Measurements from ENCODE around the gene PARD3B. TPM values are rescaled to one million over a fixed set of nuclear protein-coding genes. Genes with fewer than 3 reads are reported as not detected.

The PARD3B gene
- total and polyA plus RNA-seq, 2 experiments from 2014 or later: 3.5 to 4.4 TPM

- no peaks in the 10 kb centered on the region for H3K9me2 ChIP-seq (ENCODE audit: insufficient read depth)
- no peaks in the 10 kb centered on the region for H4K20me1 ChIP-seq (replicated peaks; ENCODE audit: insufficient read depth)
- H3K4me3 ChIP-seq: no peak overlapping the region
- H3K9me3 Mint-ChIP-seq: no peaks in the 10 kb centered on the region
- H2AFZ ChIP-seq: no peak overlapping the region
- H3K4me1 Mint-ChIP-seq: peaks cover 22% of the 10 kb centered on the region
- no peaks in the 10 kb centered on the region for H3K79me2 ChIP-seq (replicated peaks; ENCODE audit: insufficient read depth)
- no peak overlapping the region for H3K4me2 ChIP-seq
- H3K36me3 Mint-ChIP-seq (ENCODE audit: low read depth): no peaks in the 10 kb centered on the region
- no peaks in the 10 kb centered on the region for H3K27me3 ChIP-seq (ENCODE audit: insufficient read depth)
- H3K27ac Mint-ChIP-seq: peak overlapping the region; percentile 5; the same call in 1 of the 2 replicates
- no peak overlapping the region for H3K27ac ChIP-seq (ENCODE audit: low read depth)
- H3K27me3 Mint-ChIP-seq (ENCODE audit: insufficient read depth, low read depth, poor library complexity): peaks cover 3% of the 10 kb centered on the region
- H3K4me3 Mint-ChIP-seq: no peak overlapping the region
- no peaks in the 10 kb centered on the region for H3F3A ChIP-seq (replicated peaks; ENCODE audit: low read depth)
- DNase-seq (ENCODE audit: low spot score) (peak; percentile 58), ATAC-seq (peak; percentile 58; the same call in 2 of the 3 replicates)
- H3K36me3 ChIP-seq (ENCODE audit: insufficient read depth): no peaks in the 10 kb centered on the region
- TF ChIP-seq STAT1 (IDR thresholded peaks at IDR 0.05; ENCODE audit: unreplicated experiment) (no peak), CTCF (conservative IDR thresholded peaks at IDR 0.05; ENCODE audit: low read depth in 2 of 2) (peak in 1 of 2 experiments; percentile 46; a peak in 3 of 4 replicates)
- peaks cover 21% of the 10 kb centered on the region for H3K4me1 ChIP-seq (ENCODE audit: insufficient read depth)
Observed at GRCh38 chr2:205237524-205237923, 692.2 kb downstream of the PARD3B start.

- Histone ChIP-seq H3K27ac (ENCODE audit: low read depth) (no peak overlapping the region), H3K4me1 (ENCODE audit: insufficient read depth) (peaks cover 9% of the 10 kb centered on the region), H3F3A (replicated peaks; ENCODE audit: low read depth) (no peaks in the 10 kb centered on the region), H3K4me2 (no peak overlapping the region), H4K20me1 (replicated peaks; ENCODE audit: insufficient read depth) (no peaks in the 10 kb centered on the region), H3K9me2 (ENCODE audit: insufficient read depth) (no peaks in the 10 kb centered on the region), H2AFZ (no peak overlapping the region), H3K36me3 (ENCODE audit: insufficient read depth) (no peaks in the 10 kb centered on the region), H3K27me3 (ENCODE audit: insufficient read depth) (no peaks in the 10 kb centered on the region), H3K79me2 (replicated peaks; ENCODE audit: insufficient read depth) (no peaks in the 10 kb centered on the region), H3K4me3 (no peak overlapping the region)
- Mint-ChIP-seq H3K36me3 (ENCODE audit: low read depth) (no peaks in the 10 kb centered on the region), H3K27ac (peak overlapping the region; percentile 68; the same call in 1 of the 2 replicates), H3K4me1 (peaks cover 11% of the 10 kb centered on the region), H3K27me3 (ENCODE audit: insufficient read depth, low read depth, poor library complexity) (peaks cover 6% of the 10 kb centered on the region), H3K4me3 (no peak overlapping the region), H3K9me3 (no peaks in the 10 kb centered on the region)
- ATAC-seq: no peak
- no peak for DNase-seq (ENCODE audit: low spot score)
- TF ChIP-seq NANOG (IDR thresholded peaks at IDR 0.05; ENCODE audit: borderline replicate concordance) (no peak), POLR2AphosphoS5 (IDR thresholded peaks at IDR 0.05; ENCODE audit: low read depth) (no peak), STAT1 (IDR thresholded peaks at IDR 0.05; ENCODE audit: unreplicated experiment) (no peak), JUNB (IDR thresholded peaks at IDR 0.05; ENCODE audit: unreplicated experiment) (no peak)
Observed at GRCh38 chr2:205245001-205245400, 699.7 kb downstream of the PARD3B start.

GRCh38 chr2:205245652-205246051, 700.4 kb downstream of the PARD3B start:
- peaks cover 6% of the 10 kb centered on the region for H3K27me3 Mint-ChIP-seq (ENCODE audit: insufficient read depth, low read depth, poor library complexity)
- H3K27ac ChIP-seq (ENCODE audit: low read depth): no peak overlapping the region
- TF ChIP-seq ZNF462 (CRISPR knock-in tag; IDR thresholded peaks at IDR 0.05) (no peak), ZNF114 (CRISPR knock-in tag; IDR thresholded peaks at IDR 0.05) (no peak)

More at GRCh38 chr2:205245652-205246051, 700.4 kb downstream of the PARD3B start:
- Mint-ChIP-seq H3K27ac (no peak overlapping the region), H3K4me1 (peaks cover 5% of the 10 kb centered on the region), H3K4me3 (no peak overlapping the region), H3K36me3 (ENCODE audit: low read depth) (no peaks in the 10 kb centered on the region), H3K9me3 (no peaks in the 10 kb centered on the region)
- no peak overlapping the region for H3K4me2 ChIP-seq
- peaks cover 3% of the 10 kb centered on the region; the same call in 1 of the 2 replicates for H3K4me1 ChIP-seq (ENCODE audit: insufficient read depth)
- ATAC-seq (no peak), DNase-seq (ENCODE audit: low spot score) (no peak)
- H3K79me2 ChIP-seq (replicated peaks; ENCODE audit: insufficient read depth): no peaks in the 10 kb centered on the region
- H3K9me2 ChIP-seq (ENCODE audit: insufficient read depth): 0 out of 2 replicates have a peak, but pooled peaks cover 3% of the 10 kb centered on the region
- H3K27me3 ChIP-seq (ENCODE audit: insufficient read depth): no peaks in the 10 kb centered on the region
- no peak overlapping the region for H3K4me3 ChIP-seq
- H3K36me3 ChIP-seq (ENCODE audit: insufficient read depth): no peaks in the 10 kb centered on the region
- H2AFZ ChIP-seq: no peak overlapping the region
- H4K20me1 ChIP-seq (replicated peaks; ENCODE audit: insufficient read depth): no peaks in the 10 kb centered on the region
- no peaks in the 10 kb centered on the region for H3F3A ChIP-seq (replicated peaks; ENCODE audit: low read depth)
